Measurements from ENCODE around the gene C2CD5.
"Not testable (repeated sequence)": the region's sequence is repeated elsewhere in the genome, so short reads cannot be mapped to it uniquely, and the experiment has no call there.

The C2CD5 gene

DNA sequence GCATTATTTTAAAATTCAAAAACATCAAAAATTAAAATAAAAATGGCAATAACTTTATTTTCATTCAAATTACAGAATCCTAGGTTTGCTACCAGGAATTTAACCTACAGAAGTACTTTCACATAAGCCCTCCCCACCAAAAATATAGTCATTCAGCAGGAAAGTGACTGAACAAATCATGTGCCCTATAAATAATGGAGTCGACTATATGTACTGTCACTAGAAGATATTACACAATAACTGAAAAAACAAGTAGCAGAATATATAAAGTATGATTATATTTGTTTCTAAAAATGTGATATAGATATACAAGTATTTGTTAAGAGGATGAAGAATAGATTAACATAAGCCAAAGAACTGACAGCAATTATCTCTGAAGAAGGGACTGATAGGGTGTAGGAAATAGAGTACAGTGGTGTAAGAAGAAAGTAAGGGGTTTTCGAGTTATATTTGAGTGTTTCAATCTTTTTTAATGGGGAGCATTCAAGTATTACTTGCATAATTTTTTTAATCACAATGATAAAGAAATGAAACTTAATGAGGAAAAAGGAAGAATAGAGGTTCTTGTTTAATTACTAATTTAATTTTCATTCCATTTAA lies 7.9 kb downstream of the C2CD5 start:
- DNase-seq (ENCODE audit: low spot score): no peak

GRCh38 chr12:22535478-22535877 lies 8.9 kb downstream of the C2CD5 start:
- DNase-seq (ENCODE audit: low spot score): no peak

DNA sequence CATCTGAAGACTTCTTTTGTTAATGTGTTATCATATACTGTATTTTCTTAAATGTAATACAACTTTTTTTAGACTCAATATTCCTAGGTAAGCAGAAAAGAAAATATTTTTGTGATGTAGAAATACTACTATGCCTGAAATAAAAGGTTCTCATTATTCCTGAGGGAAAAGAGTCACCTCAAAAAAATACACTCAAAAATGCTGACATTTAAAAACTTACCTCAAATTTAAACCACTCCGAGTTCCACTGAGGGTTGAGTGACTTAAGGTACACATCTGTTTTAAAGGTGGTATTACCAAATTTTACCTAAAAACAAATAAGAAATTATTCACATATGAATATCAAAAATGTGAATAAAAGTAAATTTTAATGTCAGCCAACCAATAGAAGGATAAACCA lies 9.3 kb downstream of the C2CD5 start:
- DNase-seq (ENCODE audit: low spot score): no peak

- DNase-seq (ENCODE audit: low spot score): no peak
Measured at GRCh38 chr12:22533155-22533554, 11.2 kb downstream of the C2CD5 start.

DNA sequence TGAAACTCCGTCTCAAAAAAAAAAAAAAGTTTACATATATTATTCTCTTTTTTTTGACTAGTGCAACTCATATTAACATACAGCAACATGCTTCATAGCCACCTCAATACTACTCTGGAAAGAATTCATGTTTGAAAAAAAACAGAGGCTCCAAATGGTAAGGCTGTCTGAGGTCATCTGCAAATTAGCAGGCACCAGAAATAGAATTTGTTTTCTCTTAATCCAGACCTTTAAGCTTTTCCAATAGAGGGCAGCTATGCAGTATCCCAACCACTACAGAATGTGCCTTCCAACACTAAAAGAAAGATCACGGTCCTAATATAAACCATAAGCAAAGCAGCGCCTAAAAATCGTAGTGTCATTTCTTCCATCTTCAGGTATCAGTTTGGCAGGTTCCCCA lies 12.0 kb downstream of the C2CD5 start:
- DNase-seq (ENCODE audit: low spot score): no peak

- DNase-seq (ENCODE audit: low spot score): no peak
Measured at GRCh38 chr12:22531205-22531604, 13.1 kb downstream of the C2CD5 start.

- DNase-seq (ENCODE audit: low spot score): peak; percentile 25
Measured at GRCh38 chr12:22529281-22530060, 14.9 kb downstream of the C2CD5 start.

- DNase-seq (ENCODE audit: low spot score): no peak
Measured at GRCh38 chr12:22527999-22528398, 16.3 kb downstream of the C2CD5 start.

GRCh38 chr12:22526836-22527235 lies 17.5 kb downstream of the C2CD5 start:
- DNase-seq (ENCODE audit: low spot score): no peak

DNA sequence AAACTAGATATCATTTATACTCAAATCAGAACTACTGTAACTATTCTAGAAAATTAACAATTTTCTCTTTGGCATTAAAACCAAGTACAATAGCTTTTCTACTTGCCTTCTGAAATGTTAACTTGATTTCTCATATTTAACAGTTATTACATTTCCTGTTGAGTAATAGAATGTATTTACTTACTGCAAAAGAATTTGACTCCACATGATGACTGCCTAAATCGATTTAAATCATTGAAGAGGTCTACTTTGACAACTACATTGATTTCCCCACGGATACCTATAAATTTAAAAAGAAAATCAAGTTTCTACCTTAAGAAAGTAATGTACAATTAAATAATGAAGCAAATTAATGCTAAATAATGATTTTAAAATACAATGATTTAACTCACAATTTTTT lies 18.9 kb downstream of the C2CD5 start:
- DNase-seq (ENCODE audit: low spot score): no peak

DNA sequence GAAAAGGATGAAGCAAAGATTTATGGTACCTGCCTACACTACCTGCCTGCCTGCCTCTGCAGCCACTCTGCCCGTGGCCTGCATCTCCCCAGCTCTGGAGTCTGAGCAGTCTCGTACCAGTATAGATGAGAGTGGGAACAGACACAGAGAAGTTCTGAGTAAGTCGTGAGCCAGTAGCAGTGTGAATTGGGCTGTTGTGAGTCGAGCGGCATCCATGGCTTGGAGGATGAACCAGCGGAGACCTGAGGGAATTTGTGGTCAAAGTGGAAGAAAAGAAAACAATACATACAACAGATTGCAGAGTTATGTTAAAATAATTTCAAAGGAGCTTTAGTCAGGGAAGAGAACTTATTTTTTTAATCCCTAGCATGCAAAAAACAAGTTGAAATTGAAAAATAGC lies 25.3 kb downstream of the C2CD5 start:
- no peak for DNase-seq (ENCODE audit: low spot score)

- DNase-seq (ENCODE audit: low spot score): no peak
Measured at GRCh38 chr12:22518060-22518719, 26.2 kb downstream of the C2CD5 start.

DNA sequence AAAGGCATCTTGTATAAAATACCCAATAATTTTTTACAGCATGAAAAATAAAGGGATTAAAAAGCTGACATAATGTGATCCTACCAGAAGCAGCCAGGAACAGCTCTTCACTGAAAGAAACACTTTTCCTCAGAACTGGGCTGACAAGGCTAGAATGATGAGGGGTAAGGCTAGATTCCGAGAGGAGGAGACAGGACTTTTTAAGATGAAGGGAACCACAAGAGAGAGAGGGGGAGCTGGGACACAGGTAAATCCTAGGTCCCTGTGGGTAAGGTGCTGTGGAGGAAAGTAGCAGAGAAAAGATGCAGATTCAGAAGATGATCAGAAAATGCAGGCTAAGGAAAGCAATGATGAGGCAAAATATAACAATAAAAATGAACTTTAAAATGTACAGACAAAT lies 29.5 kb downstream of the C2CD5 start:
- DNase-seq (ENCODE audit: low spot score): no peak

DNA sequence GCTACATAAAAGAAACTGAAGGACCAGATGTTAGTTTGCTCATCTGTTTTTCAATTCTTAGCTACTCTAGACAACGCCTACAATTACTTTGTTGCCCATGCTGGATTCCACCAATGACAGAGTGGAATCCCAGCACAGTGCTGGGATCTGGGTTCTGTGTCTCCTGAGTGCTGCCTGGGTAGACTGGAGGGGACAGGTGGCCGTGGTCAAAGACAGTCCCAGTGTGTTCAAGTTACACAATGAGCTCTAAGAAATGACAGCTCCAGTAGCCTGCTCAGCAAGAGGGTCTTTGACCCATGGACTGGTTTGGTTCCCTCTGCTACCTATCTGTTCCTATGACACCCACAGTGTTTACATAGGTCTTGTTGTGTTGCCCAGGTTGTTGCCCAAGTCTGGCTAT lies 38.5 kb downstream of the C2CD5 start:
- no peak for DNase-seq (ENCODE audit: low spot score)

GRCh38 chr12:22500100-22500499 lies 44.2 kb downstream of the C2CD5 start:
- no peak for DNase-seq (ENCODE audit: low spot score)

DNA sequence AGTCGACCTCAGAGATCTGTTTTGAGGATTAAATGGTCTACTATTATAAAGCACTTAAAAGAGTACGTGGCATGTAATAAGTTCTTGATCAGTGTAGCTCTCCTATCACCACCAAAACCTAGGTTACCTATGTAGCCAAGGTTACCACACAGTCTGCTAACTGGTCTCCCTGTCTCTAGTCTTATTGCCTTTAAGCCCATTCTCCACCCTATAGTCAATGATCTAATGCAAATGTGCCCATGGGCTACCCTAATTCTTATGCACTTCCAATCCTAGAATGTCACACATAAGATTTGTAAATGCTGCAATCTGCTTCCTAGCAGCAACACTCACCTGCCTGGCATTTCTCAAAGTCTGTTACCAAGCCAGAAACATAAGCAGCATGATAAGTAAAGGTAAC lies 44.9 kb downstream of the C2CD5 start:
- no peak for DNase-seq (ENCODE audit: low spot score)

DNA sequence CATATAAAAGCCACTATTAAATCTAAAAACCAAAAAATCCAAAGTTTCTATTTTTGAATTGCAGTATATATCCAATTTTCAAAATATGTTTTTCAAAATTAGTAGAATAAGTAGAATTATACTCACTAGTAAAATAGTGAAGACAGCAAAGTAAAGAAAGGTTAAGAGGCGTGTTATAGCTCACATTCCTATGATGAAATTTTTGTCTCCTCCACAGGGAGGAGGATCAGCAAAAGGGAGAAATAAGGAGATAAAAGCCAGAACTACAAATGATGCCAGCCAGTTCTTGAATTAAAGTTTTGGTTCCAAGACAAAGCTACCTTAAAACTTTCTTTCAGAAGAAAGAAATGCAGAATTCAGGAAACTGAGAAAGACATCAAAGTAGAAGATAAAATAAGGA lies 50.0 kb downstream of the C2CD5 start:
- DNase-seq (ENCODE audit: low spot score): no peak

DNA sequence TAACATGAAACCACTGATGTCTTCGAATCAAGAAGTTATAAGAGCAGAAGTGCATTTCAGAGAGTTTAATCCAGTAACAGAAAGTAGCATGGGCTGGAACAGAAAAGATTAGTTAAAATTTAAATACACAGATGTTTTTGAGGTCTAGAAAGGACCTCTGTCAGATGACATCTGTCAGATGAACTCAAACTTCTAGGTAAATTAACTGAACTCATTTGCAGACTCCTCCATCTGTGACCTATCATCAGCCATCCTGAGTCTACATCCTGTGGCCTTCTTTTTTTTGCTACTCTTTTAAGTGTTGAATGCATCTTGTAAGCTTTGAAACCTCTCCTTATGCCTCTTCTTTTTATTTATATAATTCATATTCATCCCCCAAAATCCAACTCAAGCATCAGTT lies 53.3 kb downstream of the C2CD5 start:
- no peak for DNase-seq (ENCODE audit: low spot score)

DNA sequence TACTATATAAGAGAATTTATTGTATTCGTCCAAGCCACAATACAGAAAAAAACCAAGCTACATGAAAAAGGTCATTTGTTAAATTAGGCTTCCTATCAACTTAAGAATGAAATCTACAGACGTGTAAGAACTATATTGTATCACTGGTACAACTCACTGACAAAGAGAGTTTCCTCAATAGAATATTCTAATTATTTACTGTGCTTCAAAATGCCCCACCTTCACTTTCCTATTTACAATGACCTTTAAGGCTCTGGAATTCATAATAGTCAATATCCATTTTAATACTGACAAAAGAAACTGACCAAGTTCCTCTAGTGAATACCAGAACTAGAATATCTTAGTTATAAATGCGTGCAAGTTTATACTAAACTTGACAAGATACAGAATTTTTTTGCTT lies 55.9 kb downstream of the C2CD5 start:
- no peak for DNase-seq (ENCODE audit: low spot score)

GRCh38 chr12:22487683-22488082 lies 56.7 kb downstream of the C2CD5 start:
- DNase-seq (ENCODE audit: low spot score): not testable (repeated sequence)

DNA sequence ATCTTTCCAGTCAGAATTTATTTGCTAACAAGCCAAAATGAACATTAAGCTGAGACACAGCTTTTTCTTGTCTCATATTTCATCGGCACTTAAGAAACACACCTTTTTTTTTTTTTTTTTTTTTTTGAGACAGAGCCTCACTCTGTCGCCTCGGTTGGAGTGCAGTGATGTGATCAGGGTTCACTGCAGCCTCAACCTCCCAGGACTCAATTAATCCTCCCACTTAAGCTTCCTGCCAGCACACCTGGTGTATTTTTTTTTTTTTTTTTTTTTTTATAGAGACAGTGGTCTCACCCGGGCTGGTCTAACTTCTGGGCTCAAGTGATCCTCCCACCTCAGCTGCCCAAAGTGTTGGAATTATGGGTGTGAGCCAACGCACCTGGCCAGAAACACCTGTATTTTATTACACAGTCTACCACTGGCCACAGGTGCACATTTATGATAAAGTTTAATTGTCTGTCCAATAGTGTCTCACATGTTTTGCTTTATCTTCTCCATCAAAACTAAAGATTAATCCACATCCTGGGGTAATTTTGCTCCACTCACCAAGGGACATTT lies 62.7 kb downstream of the C2CD5 start:
- peak; percentile 8 for DNase-seq (ENCODE audit: low spot score)

DNA sequence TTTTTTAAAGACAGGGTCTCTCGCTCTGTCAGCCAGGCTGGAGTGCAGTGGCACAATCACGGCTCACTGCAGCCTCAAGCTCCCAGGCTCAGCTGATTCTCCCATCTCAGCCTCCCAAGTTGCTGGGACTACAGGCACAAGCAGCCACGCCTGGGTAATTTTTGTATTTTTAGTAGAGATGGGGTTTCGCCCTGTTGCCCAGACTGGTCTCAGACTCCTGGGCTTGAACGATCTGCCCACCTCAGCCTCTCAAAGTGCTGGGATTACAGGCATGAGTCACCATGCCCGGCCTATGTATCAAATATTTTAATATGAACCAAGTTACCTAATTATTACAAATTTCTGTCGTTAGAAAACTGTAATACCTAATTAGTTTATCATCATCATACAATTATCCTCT lies 63.5 kb downstream of the C2CD5 start:
- DNase-seq (ENCODE audit: low spot score): not testable (repeated sequence)

- DNase-seq (ENCODE audit: low spot score): no peak
Measured at GRCh38 chr12:22480016-22480415, 64.3 kb downstream of the C2CD5 start.

All from iPS-NIHi11 (cell line).